CD4-positive, alpha-beta T cell treated with Interleukin-4 for 1 hour (primary cell): Measurements from ENCODE around the gene SPON1.

ENCODE experiments used
- DNase-seq, 2 donors: peaks; one replicate each; pipeline ENCODE4 v3.0.0-alpha.2; 2020 to 2022

The SPON1 gene

GRCh38 chr11:14202251-14203196 lies 240.0 kb downstream of the SPON1 start:
- DNase-seq: peak in 1 of 2 donors; percentile 5

DNA sequence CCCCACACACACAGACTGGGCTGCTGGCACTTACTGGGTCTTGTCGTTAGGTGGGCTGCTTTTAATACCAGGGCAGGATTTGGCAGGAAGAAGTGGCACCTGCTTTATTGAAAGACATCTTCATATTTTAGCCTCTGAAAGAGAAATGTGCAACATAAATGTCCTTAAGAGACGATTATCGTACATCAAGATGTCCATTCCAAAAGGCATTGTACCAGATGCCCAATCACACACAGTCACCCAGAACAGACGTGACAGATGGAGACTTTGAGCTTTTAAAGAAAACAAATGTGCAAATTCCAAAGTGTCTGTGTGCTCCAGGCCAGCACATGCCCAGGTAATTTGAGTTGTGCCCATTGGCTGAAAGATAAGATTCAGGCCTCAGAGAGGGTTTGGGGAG lies 240.8 kb downstream of the SPON1 start:
- DNase-seq: no peak

DNA sequence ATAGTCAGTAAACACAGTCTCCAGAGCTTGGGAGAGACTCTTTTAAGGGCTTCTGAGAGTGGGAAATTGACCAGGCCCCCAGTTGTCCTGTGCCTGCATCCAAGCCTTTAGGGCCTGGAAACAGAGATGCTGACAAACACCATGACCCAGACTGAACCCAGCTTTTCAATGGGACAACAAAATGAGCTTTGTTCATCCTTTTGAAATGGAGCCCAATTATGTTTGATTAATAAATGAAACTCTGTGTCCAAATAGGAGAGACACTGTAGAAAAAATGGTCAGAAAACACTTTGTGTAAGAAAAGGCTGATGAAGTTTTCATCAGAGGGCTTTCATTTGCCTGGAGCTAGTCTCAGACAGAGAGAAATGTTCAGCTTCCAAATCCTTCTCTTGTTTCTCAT lies 250.5 kb downstream of the SPON1 start:
- no peak for DNase-seq

DNA sequence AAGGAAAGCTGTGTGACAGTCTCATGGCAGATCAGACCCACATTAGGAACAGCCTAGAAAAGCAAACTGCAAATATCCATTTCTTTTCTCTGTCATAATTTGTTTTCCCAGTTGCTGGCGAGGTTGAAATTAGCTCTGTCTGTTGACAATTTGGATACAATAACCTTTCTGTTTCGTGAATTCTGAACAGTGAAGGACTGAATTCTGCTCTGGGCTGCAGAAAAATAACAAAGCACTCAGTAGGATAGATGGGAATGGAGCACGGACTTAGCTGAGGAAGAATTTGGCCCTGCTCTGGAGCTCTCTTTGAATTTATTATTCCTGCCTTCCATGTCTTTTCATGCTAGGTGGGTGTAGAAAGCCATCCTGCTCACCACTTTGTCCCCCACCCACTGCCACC lies 256.2 kb downstream of the SPON1 start:
- no peak for DNase-seq

- no peak for DNase-seq
Observed at GRCh38 chr11:14223636-14224288, 261.2 kb downstream of the SPON1 start.

DNA sequence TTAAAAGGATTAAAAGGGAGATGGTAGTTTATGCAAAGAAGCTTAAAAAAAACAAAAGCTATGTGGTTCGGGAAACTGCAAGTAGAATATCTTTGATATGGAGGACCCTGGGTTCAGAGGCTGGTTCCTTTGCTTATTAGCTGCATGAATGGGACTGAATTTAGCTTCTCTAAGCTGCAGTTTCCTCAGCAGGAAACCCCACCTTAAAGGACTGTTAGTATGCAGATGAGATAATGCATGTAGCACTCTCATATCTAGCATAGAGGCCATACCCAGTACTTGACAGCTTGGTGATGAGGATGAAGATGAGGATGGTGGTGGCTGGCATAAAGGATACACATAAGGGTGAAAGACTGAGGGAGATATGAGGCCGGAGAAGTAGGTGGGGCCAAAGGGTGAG lies 261.9 kb downstream of the SPON1 start:
- no peak for DNase-seq

DNA sequence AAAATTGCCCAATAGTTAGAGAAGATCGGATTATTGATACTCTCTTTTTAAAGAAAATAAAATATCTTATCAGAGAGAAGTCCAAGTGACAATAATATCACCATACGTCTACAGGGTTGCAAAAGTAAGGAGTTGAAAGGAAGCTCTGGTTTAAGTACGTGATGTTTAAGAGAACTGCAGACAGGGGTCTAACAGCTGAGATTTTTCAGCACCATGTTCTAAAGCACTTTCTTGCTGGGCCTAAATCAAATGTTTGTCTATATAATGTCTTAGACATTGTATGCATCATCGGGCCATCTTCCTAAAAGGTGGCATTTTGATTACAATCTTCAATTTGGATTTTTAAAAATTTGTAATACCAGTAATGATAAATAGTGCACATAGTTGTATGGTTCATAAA lies 263.1 kb downstream of the SPON1 start:
- DNase-seq: no peak

DNA sequence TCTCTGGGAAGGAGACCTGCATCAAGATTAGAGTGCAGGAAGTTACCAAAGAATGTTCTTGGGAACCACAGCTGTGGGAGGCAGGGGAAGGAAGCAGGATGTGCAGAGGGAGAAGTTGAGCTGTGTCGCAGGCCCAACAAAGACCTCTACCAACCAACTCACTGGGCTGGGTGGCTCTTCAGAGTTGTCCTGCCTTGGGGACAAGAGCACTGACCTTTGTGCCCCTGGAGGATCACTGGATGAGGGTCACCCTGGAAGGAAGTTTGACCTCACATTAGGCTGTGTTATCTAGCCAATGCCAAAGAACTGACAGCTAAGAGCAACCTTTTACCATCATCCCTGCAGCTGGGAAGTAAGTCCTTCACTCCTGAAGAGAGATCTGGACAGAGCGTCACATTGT lies 265.8 kb downstream of the SPON1 start:
- DNase-seq: no peak

GRCh38 chr11:14229472-14229871 lies 266.9 kb downstream of the SPON1 start:
- no peak for DNase-seq

DNA sequence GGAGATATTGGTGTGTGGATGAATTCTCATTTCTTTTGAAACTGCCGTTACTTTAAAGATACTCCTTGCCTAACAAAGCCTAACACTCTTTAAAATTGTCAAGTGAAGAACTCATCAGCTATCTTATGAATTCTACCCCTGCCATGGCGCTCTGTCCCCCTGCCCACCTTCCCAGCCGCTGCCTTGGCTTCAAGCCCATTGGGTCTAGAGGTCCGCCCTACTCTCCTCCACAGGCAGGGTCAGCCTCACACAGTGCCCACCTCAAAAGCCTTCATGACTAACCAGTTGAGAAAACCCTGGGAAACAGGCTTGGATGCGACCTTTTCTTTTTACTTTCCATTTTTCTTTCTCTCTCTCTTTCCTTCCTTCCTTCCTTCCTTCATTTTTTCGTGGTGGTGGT lies 267.9 kb downstream of the SPON1 start:
- DNase-seq: no peak

DNA sequence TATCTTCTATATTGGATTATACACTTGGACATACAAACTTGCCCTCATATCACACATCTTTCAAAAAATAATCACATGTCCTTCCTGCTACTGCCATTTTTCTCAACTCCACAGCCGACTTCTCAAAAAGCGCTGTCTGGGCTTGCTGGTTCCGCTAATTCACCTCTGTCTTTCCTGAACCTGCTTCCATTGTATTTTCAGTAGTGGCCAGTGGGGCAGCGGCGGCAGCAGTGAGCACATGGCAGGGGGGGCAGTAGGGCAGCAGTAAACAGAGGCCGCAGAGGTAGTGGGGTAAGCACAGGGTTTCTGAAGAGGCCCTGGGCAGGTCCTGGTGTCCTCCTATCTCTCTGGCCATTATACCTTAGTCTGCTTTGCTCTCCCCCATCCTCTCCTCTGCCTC lies 270.1 kb downstream of the SPON1 start:
- DNase-seq: no peak

DNA sequence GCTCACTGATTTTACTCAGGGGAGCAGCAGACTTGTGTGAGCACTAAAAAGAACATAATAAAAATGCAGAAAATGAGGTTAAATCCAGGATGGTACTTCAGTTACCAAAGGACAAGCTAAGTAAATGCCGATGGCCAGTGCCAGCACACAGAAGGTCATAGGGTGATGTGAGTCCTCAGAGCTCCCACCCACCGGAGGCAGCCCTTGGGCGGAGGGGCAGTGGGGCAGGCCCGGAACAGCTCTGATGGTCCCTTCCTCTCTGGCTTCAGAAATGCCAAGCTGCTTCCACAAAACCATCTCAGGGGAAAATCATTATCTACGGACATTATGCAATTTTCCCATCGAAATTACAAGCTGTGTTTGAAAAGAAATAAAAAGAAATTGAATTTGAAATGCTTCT lies 271.9 kb downstream of the SPON1 start:
- no peak for DNase-seq

DNA sequence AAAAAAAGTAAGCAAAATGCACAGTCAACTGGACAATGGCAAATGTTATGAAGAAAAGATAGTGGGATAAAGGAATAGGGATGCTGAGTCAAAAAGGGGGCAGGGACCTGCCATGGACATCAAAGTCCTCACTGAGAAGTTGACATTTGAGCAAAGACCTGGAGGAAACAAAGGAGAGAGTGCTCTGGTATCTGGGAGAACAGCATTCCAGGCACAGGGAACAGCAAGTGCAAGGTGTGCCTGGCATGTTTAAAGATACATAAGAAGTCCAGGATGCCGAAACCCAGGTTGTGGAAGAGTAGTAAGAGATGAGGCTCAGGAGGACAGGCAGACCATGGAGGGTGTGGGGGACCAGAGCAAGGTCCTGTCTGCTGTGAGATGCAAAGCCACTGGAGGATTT lies 273.2 kb downstream of the SPON1 start:
- no peak for DNase-seq

DNA sequence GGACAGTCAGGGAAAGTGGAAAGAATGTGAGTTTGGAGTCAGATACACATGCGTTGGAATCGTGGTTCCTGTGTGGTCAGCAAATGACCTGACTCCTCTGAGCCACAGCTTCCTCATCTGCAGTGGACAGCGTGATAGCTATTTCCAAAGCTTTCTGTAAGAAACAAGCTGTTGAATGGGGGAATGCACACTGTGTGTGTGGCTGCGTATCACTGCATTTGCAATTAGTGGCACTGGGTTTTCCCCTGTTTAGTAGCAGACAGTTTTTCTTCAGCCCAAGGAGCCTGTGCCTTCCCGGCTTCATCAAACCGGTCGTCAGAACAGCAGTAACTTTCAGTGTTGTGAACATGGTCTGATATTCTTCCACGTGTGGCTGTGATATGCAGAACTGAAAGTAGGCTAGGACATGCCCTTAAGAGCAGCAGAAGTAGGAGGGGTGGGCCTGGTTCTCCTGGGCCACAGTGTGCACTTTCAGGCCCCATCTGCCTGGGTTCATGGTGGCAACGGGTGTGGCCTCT lies 275.0 kb downstream of the SPON1 start:
- DNase-seq: peak; percentile 10 to 72

DNA sequence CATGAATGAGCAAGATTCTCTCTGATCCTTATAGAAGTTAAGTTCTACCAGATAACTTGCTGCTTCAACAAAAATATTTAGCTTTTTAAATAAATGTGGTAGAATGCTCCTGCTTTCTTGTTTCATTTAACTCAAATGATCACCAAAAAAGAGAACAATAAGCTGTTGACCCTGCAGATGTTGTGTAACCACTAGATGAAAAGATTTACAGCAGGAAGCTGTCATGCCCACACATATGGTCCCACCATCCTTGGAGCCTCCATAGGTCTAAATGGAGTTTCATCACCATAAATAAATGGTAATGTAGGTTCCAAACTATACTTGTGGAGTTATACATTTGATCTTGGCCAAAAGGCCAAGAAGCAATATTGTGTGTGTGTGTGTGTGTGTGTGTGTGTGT lies 277.7 kb downstream of the SPON1 start:
- DNase-seq: no peak

GRCh38 chr11:14240951-14241350 lies 278.4 kb downstream of the SPON1 start:
- no peak for DNase-seq

DNA sequence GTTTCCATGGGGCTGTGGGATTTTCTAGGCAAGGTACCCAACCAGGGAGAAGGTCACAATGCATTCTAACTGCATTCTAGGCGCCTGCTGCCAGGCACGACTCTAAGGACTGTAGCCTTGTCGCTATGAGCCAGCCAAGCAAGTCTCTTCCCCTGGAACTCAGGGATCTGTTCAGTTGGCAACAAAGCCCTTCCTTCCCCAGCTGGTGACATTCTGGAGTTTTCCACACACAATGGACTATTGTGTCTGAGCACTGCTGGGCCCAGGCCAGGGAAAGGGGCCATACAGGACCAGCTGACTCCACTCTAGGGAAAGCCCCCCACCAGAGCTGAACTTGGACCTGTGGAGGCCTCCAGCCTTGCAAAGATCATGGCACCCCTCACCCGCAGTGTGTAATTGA lies 279.7 kb downstream of the SPON1 start:
- no peak for DNase-seq

- DNase-seq: no peak
Observed at GRCh38 chr11:14242733-14243132, 280.2 kb downstream of the SPON1 start.

- DNase-seq: no peak
Observed at GRCh38 chr11:14244926-14245325, 282.4 kb downstream of the SPON1 start.

DNA sequence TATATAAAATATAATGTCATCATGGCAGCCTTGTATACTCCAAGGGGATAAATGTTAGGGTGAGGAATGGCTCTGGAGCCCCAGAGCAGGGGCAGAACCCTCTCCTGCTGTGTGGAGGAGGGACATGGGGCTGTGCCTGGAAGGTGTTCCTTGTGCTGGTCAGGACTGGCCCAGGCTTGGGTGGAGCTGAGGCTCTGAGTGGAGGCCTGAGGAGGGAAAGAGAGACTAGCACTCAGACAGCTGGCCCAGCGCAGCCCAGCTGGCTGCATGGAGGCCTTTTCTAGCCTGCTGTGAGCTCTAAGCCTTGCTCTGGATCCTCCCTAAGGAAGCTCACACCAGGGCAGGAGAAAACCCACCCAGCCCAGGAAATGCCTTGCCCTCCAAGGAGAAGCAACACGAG lies 282.9 kb downstream of the SPON1 start:
- no peak for DNase-seq

GRCh38 chr11:14248580-14248981 lies 286.1 kb downstream of the SPON1 start:
- peak in 1 of 2 donors; percentile 22 for DNase-seq

- DNase-seq: peak; percentile 65 to 69
Observed at GRCh38 chr11:14249121-14249963, 286.8 kb downstream of the SPON1 start.

DNA sequence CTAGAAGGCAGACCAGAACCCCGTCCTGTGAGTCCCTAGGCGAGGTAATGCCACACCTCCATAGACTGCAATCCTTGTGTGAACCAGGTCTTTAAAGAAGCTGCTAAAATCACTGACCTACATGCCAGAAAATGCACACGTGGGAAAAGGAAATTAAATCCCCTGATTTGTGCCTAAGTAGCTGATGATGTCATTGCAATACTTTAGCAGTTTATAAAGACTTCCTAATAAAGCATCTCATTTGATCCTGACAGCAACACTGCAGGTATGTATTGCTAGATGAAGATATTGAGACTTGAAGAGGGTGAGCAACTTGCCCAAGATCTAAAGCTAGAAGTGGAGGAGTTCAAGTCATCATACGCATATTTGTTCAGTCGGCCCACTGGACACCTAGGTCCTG lies 289.2 kb downstream of the SPON1 start:
- no peak for DNase-seq
